ENCODE measurements around the gene SEMA3D.

SEMA3D gene

GRCh38 chr7:85095806-85096205, 91.0 kb downstream of the SEMA3D start:
- no peak for TF ChIP-seq POLR2A (IDR thresholded peaks at IDR 0.05; ENCODE audit: low read depth, low read length)
- FAIRE-seq = no peak

GRCh38 chr7:85095366-85095765, 91.5 kb downstream of the SEMA3D start:
- no peak for FAIRE-seq
- no peak for TF ChIP-seq POLR2A (IDR thresholded peaks at IDR 0.05; ENCODE audit: low read depth, low read length)

More at GRCh38 chr7:85095806-85096205, 91.0 kb downstream of the SEMA3D start:
- no peak for DNase-seq (ENCODE audit: insufficient read length, low spot score)

GRCh38 chr7:85094046-85094725, 92.7 kb downstream of the SEMA3D start:
- DNase-seq (ENCODE audit: insufficient read length, low spot score) = no peak
- TF ChIP-seq POLR2A (IDR thresholded peaks at IDR 0.05; ENCODE audit: low read depth, low read length) = no peak
- FAIRE-seq = no peak

More at GRCh38 chr7:85095366-85095765, 91.5 kb downstream of the SEMA3D start:
- DNase-seq (ENCODE audit: insufficient read length, low spot score) = no peak

- DNase-seq (ENCODE audit: insufficient read length, low spot score) (no peak), FAIRE-seq (no peak)
These were observed 95.3 kb downstream of the SEMA3D start for GRCh38 chr7:85091565-85091928.

GRCh38 chr7:85090919-85091564, 95.8 kb downstream of the SEMA3D start:
- TF ChIP-seq POLR2A (IDR thresholded peaks at IDR 0.05; ENCODE audit: low read depth, low read length) = no peak
- DNase-seq (ENCODE audit: insufficient read length, low spot score) (no peak), FAIRE-seq (no peak)

More at GRCh38 chr7:85091565-85091928, 95.3 kb downstream of the SEMA3D start:
- TF ChIP-seq POLR2A (IDR thresholded peaks at IDR 0.05; ENCODE audit: low read depth, low read length) = no peak

- FAIRE-seq (no peak), DNase-seq (ENCODE audit: insufficient read length, low spot score) (no peak)
- no peak for TF ChIP-seq POLR2A (IDR thresholded peaks at IDR 0.05; ENCODE audit: low read depth, low read length)
These were observed 96.7 kb downstream of the SEMA3D start for GRCh38 chr7:85090143-85090542.

GRCh38 chr7:85081846-85082245, 105.0 kb downstream of the SEMA3D start:
- DNase-seq (ENCODE audit: insufficient read length, low spot score) (no peak), FAIRE-seq (no peak)
- TF ChIP-seq POLR2A (IDR thresholded peaks at IDR 0.05; ENCODE audit: low read depth, low read length) = no peak

- DNase-seq (ENCODE audit: insufficient read length, low spot score) = no peak
- no peak for TF ChIP-seq POLR2A (IDR thresholded peaks at IDR 0.05; ENCODE audit: low read depth, low read length)
- FAIRE-seq = no peak
These were observed 105.5 kb downstream of the SEMA3D start for GRCh38 chr7:85081392-85081791.

- DNase-seq (ENCODE audit: insufficient read length, low spot score) (no peak), FAIRE-seq (peak; percentile 15)
- TF ChIP-seq POLR2A (IDR thresholded peaks at IDR 0.05; ENCODE audit: low read depth, low read length) = no peak
These were observed 107.4 kb downstream of the SEMA3D start for GRCh38 chr7:85079434-85079833.

- FAIRE-seq (no peak), DNase-seq (ENCODE audit: insufficient read length, low spot score) (no peak)
- TF ChIP-seq POLR2A (IDR thresholded peaks at IDR 0.05; ENCODE audit: low read depth, low read length) = no peak
These were observed 108.7 kb downstream of the SEMA3D start for GRCh38 chr7:85078181-85078580.

- DNase-seq (ENCODE audit: insufficient read length, low spot score) (no peak), FAIRE-seq (no peak)
- TF ChIP-seq POLR2A (IDR thresholded peaks at IDR 0.05; ENCODE audit: low read depth, low read length) = no peak
These were observed 111.0 kb downstream of the SEMA3D start for GRCh38 chr7:85075864-85076263.

- no peak for FAIRE-seq
- no peak for DNase-seq (ENCODE audit: insufficient read length, low spot score)
- TF ChIP-seq POLR2A (IDR thresholded peaks at IDR 0.05; ENCODE audit: low read depth, low read length) = no peak
These were observed 111.9 kb downstream of the SEMA3D start for GRCh38 chr7:85074992-85075391.

GRCh38 chr7:85074016-85074415, 112.8 kb downstream of the SEMA3D start:
- TF ChIP-seq POLR2A (IDR thresholded peaks at IDR 0.05; ENCODE audit: low read depth, low read length) = no peak
- FAIRE-seq (no peak), DNase-seq (ENCODE audit: insufficient read length, low spot score) (no peak)

- DNase-seq (ENCODE audit: insufficient read length, low spot score) = no peak
- no peak for TF ChIP-seq POLR2A (IDR thresholded peaks at IDR 0.05; ENCODE audit: low read depth, low read length)
- FAIRE-seq = no peak
These were observed 115.8 kb downstream of the SEMA3D start for GRCh38 chr7:85070967-85071628.

GRCh38 chr7:85068799-85069198, 118.1 kb downstream of the SEMA3D start:
- peak; percentile 80 for FAIRE-seq
- no peak for TF ChIP-seq POLR2A (IDR thresholded peaks at IDR 0.05; ENCODE audit: low read depth, low read length)
- DNase-seq (ENCODE audit: insufficient read length, low spot score) = peak; percentile 1

Measured in H54 (cell line).